KMS-11 (cell line): ENCODE measurements around the gene GRID1.

Source experiments
- H2AFZ ChIP-seq: fragments of 200-600 bp; sonication (generic); 2 replicates; pipeline ENCODE4 v1.6.1; 2016; ENCODE audit warnings: antibody characterized with exemption, mixed run types, low read depth
- H3K27ac ChIP-seq: fragments of 200-600 bp; sonication (generic); 2 replicates; pipeline ENCODE4 v1.6.1; 2016; ENCODE audit warnings: mild to moderate bottlenecking, mixed run types
- H3K27me3 ChIP-seq: fragments of 200-600 bp; sonication (generic); 2 replicates; pipeline ENCODE4 v1.6.1; 2017; ENCODE audit warnings: mild to moderate bottlenecking, low read depth, mixed run types, moderate library complexity; ENCODE audit not compliant: insufficient read depth
- H3K36me3 ChIP-seq: fragments of 200-600 bp; sonication (generic); 2 replicates; pipeline ENCODE4 v1.6.1; 2017; ENCODE audit warnings: mild to moderate bottlenecking, mixed run types; ENCODE audit not compliant: insufficient read depth
- H3K4me1 ChIP-seq: fragments of 200-600 bp; sonication (generic); 2 replicates; pipeline ENCODE4 v1.6.1; 2016; ENCODE audit warnings: mild to moderate bottlenecking, low read depth, mixed run types; ENCODE audit not compliant: poor library complexity, severe bottlenecking
- H3K4me2 ChIP-seq: fragments of 200-600 bp; sonication (generic); 2 replicates; pipeline ENCODE4 v1.7.0; 2016; ENCODE audit warnings: mild to moderate bottlenecking, mixed run types
- H3K4me3 ChIP-seq: fragments of 200-600 bp; sonication (generic); IDR thresholded peaks from 2 replicates; pipeline ENCODE4 v1.6.1; 2017; ENCODE audit warnings: low read depth, low read length, mixed read lengths; ENCODE audit not compliant: insufficient read depth
- H3K79me2 ChIP-seq: fragments of 200-600 bp; sonication (generic); 2 replicates; pipeline ENCODE4 v1.6.1; 2016; ENCODE audit warnings: low read depth, mixed run types; ENCODE audit not compliant: insufficient read depth
- H3K9ac ChIP-seq: fragments of 200-600 bp; sonication (generic); 2 replicates; pipeline ENCODE4 v1.6.1; 2016; ENCODE audit warnings: mild to moderate bottlenecking, mixed run types
- H4K20me1 ChIP-seq: fragments of 200-600 bp; sonication (generic); 2 replicates; pipeline ENCODE4 v1.6.1; 2016; ENCODE audit warnings: mild to moderate bottlenecking, mixed run types; ENCODE audit not compliant: insufficient read depth
- TF ChIP-seq, protein P1 (sequence below): fragments of 200-600 bp; sonication (generic); conservative IDR thresholded peaks from 2 replicates; pipeline ENCODE4 v1.6.1; 2017; ENCODE audit warnings: low read depth, mild to moderate bottlenecking, antibody characterized with exemption, low read length, moderate library complexity, mixed read lengths

Gene GRID1

DNA sequence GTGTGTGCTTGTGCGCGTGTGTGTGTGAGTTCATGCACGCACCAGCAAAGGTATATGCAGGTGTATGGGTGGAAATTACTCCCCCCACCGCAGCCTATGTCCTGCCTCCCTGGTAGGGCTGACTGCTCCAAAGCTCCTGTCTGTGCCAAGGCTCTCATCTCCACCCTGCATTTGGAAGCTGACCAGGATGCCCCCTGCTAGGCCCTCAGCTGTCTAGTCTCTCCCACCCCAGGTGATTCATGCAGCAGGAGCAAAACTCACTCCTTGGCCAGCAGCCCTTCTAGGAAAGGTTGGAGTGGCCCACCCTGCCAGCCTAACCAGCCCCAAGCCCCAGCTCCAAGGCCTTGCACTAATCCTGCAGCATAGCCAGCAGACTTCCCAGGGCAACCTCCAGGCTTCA is 148.4 kb downstream of the GRID1 start:
- TF ChIP-seq, protein P1, sequence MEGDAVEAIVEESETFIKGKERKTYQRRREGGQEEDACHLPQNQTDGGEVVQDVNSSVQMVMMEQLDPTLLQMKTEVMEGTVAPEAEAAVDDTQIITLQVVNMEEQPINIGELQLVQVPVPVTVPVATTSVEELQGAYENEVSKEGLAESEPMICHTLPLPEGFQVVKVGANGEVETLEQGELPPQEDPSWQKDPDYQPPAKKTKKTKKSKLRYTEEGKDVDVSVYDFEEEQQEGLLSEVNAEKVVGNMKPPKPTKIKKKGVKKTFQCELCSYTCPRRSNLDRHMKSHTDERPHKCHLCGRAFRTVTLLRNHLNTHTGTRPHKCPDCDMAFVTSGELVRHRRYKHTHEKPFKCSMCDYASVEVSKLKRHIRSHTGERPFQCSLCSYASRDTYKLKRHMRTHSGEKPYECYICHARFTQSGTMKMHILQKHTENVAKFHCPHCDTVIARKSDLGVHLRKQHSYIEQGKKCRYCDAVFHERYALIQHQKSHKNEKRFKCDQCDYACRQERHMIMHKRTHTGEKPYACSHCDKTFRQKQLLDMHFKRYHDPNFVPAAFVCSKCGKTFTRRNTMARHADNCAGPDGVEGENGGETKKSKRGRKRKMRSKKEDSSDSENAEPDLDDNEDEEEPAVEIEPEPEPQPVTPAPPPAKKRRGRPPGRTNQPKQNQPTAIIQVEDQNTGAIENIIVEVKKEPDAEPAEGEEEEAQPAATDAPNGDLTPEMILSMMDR, result no peak

DNA sequence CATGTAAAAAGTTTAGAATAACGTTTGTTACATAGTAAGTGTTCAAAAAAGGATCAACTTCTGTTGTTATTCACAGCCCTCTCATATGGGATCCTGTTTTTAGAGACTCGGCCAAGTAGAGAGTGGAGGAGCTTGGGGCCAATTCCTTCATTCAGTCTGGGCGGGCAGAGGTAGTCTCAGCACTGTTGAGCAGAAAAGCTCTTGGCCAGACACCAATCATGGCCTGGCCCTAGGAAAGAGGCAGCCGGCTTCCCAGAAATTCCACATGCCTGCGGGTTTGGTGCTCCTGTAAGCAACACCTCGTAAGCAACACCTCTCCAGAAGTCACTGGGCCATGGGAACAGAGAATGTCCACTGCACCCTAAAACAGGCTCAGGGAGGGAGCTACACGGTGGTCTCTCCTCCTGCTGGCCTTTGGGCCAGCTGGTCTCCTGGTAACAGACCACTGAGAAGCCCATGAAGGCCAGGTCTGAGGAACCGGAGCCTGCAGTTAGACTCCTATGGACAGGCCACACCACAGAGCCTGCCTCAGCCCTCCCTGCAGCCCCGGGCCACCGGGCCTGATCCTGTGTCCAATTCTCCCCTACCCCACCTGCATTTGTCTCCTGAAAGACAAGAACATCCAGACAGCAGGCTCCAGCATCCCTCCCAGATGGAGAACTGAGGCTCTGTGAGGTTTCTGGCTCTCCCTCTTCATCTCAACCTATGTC is 149.1 kb downstream of the GRID1 start:
- H3K4me3 ChIP-seq, result no peak overlapping the region
- TF ChIP-seq, protein P1, result no peak
- H3K9ac ChIP-seq, result no peak overlapping the region
- no peaks in the 10 kb centered on the region for H3K27me3 ChIP-seq
- H3K36me3 ChIP-seq, result no peaks in the 10 kb centered on the region
- no peaks in the 10 kb centered on the region for H3K79me2 ChIP-seq
- no peak overlapping the region for H2AFZ ChIP-seq
- H3K4me1 ChIP-seq, result no peaks in the 10 kb centered on the region
- H3K4me2 ChIP-seq, result no peak overlapping the region
- no peaks in the 10 kb centered on the region for H4K20me1 ChIP-seq
- H3K27ac ChIP-seq, result no peak overlapping the region

More for the DNA sequence above, 148.4 kb downstream of the GRID1 start:
- Histone ChIP-seq H3K79me2 (no peaks in the 10 kb centered on the region), H3K36me3 (no peaks in the 10 kb centered on the region), H2AFZ (no peak overlapping the region), H3K4me3 (no peak overlapping the region), H3K9ac (no peak overlapping the region), H4K20me1 (no peaks in the 10 kb centered on the region), H3K27ac (no peak overlapping the region), H3K4me2 (no peak overlapping the region), H3K27me3 (no peaks in the 10 kb centered on the region), H3K4me1 (no peaks in the 10 kb centered on the region)

DNA sequence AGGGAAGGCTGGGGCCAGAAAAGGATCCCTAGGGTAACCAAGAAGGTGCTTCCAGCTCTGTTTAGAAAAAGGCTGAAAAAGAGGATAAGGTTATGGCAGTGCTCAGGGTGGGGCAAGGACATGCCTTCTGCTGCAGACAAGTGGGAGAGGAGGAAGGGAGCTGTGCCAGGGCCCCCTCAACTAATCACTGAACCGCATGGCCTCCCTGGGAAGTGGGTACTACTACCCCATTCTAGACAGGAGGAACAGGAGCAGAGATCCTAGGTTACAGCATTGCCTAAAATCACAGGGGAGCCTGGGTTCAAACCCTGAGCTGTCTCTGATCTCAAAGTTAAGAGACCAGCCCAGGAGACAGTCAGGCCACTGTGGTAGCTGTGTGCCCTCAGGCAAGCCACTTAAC is 149.7 kb downstream of the GRID1 start:
- no peak overlapping the region for H3K9ac ChIP-seq
- H3K4me3 ChIP-seq, result no peak overlapping the region
- TF ChIP-seq, protein P1, result no peak
- H3K27ac ChIP-seq, result no peak overlapping the region
- no peak overlapping the region for H2AFZ ChIP-seq
- H4K20me1 ChIP-seq, result no peaks in the 10 kb centered on the region
- H3K4me2 ChIP-seq, result no peak overlapping the region
- H3K4me1 ChIP-seq, result no peaks in the 10 kb centered on the region
- no peaks in the 10 kb centered on the region for H3K79me2 ChIP-seq
- H3K36me3 ChIP-seq, result no peaks in the 10 kb centered on the region
- H3K27me3 ChIP-seq, result no peaks in the 10 kb centered on the region

DNA sequence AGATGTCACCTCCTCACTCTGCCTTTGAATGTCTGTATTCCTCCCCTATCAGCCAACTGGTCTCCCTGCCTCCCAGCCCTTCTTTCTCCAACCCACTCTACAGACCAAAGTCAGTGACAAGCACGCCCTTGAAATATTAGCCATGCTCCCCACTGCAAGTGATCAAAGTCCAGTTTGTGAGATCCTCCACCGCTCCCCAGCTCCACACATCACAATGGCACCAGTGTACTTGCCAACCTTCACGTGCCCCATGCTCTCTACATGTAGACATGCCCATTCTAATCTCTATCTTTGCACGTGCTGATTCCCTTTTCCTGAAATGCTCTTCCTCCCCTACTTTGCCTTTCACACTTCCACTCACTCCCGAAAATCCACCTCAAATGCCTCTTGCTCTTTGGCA is 150.9 kb downstream of the GRID1 start:
- Histone ChIP-seq H3K36me3 (no peaks in the 10 kb centered on the region), H3K27ac (no peak overlapping the region), H2AFZ (no peak overlapping the region), H4K20me1 (no peaks in the 10 kb centered on the region), H3K4me1 (no peaks in the 10 kb centered on the region), H3K4me2 (no peak overlapping the region), H3K9ac (no peak overlapping the region), H3K4me3 (no peak overlapping the region), H3K79me2 (no peaks in the 10 kb centered on the region), H3K27me3 (no peaks in the 10 kb centered on the region)
- TF ChIP-seq, protein P1, result no peak
